HEK293 (cell line): Measurements from ENCODE around the gene ENDOU.

Experiments used
- CTCF ChIP-seq: fragments of 450-650 bp; formaldehyde crosslinking; IDR thresholded peaks from 2 replicates; pipeline ENCODE4 v1.5.1; 2016; ENCODE audit warnings: missing biosample characterization, missing genetic modification characterization
- ELK4 ChIP-seq: IDR thresholded peaks from 2 replicates; pipeline ENCODE4 v1.6.1; 2011; ENCODE audit warnings: mild to moderate bottlenecking, low read depth, low read length, borderline replicate concordance
- KLF1 ChIP-seq: fragments of 450-650 bp; formaldehyde crosslinking; IDR thresholded peaks from 2 replicates; pipeline ENCODE4 v1.5.1; 2016; ENCODE audit warnings: missing biosample characterization, missing genetic modification characterization
- SALL2 ChIP-seq: fragments of 450-650 bp; formaldehyde crosslinking; IDR thresholded peaks from 2 replicates; pipeline ENCODE4 v1.5.0; 2017; ENCODE audit warnings: missing biosample characterization, mild to moderate bottlenecking, missing genetic modification characterization, borderline replicate concordance
- ZBTB11 ChIP-seq: fragments of 450-650 bp; formaldehyde crosslinking; conservative IDR thresholded peaks from 2 replicates; pipeline ENCODE4 v1.5.1; 2016; ENCODE audit warnings: low read depth, missing biosample characterization, missing genetic modification characterization
- ZBTB7A ChIP-seq: fragments of 450-650 bp; formaldehyde crosslinking; IDR thresholded peaks from 2 replicates; pipeline ENCODE4 v1.5.1; 2016; ENCODE audit warnings: low read depth, missing biosample characterization, missing genetic modification characterization
- ZFP3 ChIP-seq: fragments of 450-650 bp; formaldehyde crosslinking; IDR thresholded peaks from 2 replicates; pipeline ENCODE4 v1.5.1; 2016; ENCODE audit warnings: low read depth, missing biosample characterization, missing genetic modification characterization
- ZNF23 ChIP-seq: fragments of 450-650 bp; formaldehyde crosslinking; IDR thresholded peaks from 2 replicates; pipeline ENCODE4 v1.5.1; 2016; ENCODE audit warnings: missing biosample characterization, missing genetic modification characterization, borderline replicate concordance
- ZNF280C ChIP-seq: fragments of 450-650 bp; formaldehyde crosslinking; IDR thresholded peaks from 2 replicates; pipeline ENCODE4 v1.5.1; 2016; ENCODE audit warnings: missing biosample characterization, missing genetic modification characterization
- ZNF37A ChIP-seq: fragments of 450-650 bp; IDR thresholded peaks from 2 replicates; pipeline ENCODE4 v1.5.1; 2018; ENCODE audit warnings: missing biosample characterization, missing genetic modification characterization
- ZNF394 ChIP-seq: fragments of 450-650 bp; formaldehyde crosslinking; IDR thresholded peaks from 2 replicates; pipeline ENCODE4 v1.5.1; 2016; ENCODE audit warnings: missing biosample characterization, missing genetic modification characterization, mild to moderate bottlenecking, moderate library complexity, borderline replicate concordance
- ZNF580 ChIP-seq: fragments of 450-650 bp; formaldehyde crosslinking; IDR thresholded peaks from 2 replicates; pipeline ENCODE4 v1.5.1; 2016; ENCODE audit warnings: missing biosample characterization, missing genetic modification characterization
- ZNF747 ChIP-seq: fragments of 450-650 bp; formaldehyde crosslinking; IDR thresholded peaks from 2 replicates; pipeline ENCODE4 v1.5.1; 2016; ENCODE audit warnings: missing biosample characterization, missing genetic modification characterization

- TF ChIP-seq ZNF747 (no peak), CTCF (tag by site-specific recombination) (peak; percentile 82), ZFP3 (tag by site-specific recombination) (no peak), KLF1 (tag by site-specific recombination) (no peak), ZNF280C (tag by site-specific recombination) (no peak), ZBTB7A (tag by site-specific recombination) (no peak; the same call in 1 of the 2 replicates), ZNF580 (tag by site-specific recombination) (0 out of 2 replicates have a peak, but pooled peaks have one; percentile 13), ZNF23 (tag by site-specific recombination) (no peak), ZNF394 (tag by site-specific recombination) (no peak), SALL2 (no peak), ELK4 (no peak), ZBTB11 (no peak), ZNF37A (tag by site-specific recombination) (no peak)
Measured at GRCh38 chr12:47742253-47742825, 17.0 kb upstream of the ENDOU start.
